Hindlimb muscle (tissue), 1 donor: ENCODE results near the gene LGALS4. TPM values are rescaled to one million over a fixed set of nuclear protein-coding genes. Genes with fewer than 3 reads are reported as not detected.
"Not testable (repeated sequence)": the region's sequence is repeated elsewhere in the genome, so short reads cannot be mapped to it uniquely, and the experiment has no call there.

Experiments
- DNase-seq: peaks from one replicate; pipeline ENCODE4 v3.0.0-alpha.2; 2013
- polyA plus RNA-seq: library from polyadenylated mRNA; unstranded; fragments of 120-200 nt; gene quantifications from one replicate; pipeline ENCODE4 v1.2.1, GENCODE V29; 2013; ENCODE audit not compliant: insufficient read length

LGALS4 gene
- polyA plus RNA-seq, 1 donor = 1.5 TPM

GRCh38 chr19:38821230-38821825 is 8.6 kb upstream of the LGALS4 start:
- DNase-seq = not testable (repeated sequence)

- no peak for DNase-seq
These were observed 6.6 kb upstream of the LGALS4 start for GRCh38 chr19:38819231-38819920.

- no peak for DNase-seq
These were observed 4.3 kb upstream of the LGALS4 start for GRCh38 chr19:38817081-38817480.

GRCh38 chr19:38816131-38816750 is 3.5 kb upstream of the LGALS4 start:
- DNase-seq = no peak

GRCh38 chr19:38815059-38816001 is 2.6 kb upstream of the LGALS4 start:
- DNase-seq = no peak

- DNase-seq = not testable (repeated sequence)
These were observed 1.2 kb upstream of the LGALS4 start for GRCh38 chr19:38813932-38814331.

DNA sequence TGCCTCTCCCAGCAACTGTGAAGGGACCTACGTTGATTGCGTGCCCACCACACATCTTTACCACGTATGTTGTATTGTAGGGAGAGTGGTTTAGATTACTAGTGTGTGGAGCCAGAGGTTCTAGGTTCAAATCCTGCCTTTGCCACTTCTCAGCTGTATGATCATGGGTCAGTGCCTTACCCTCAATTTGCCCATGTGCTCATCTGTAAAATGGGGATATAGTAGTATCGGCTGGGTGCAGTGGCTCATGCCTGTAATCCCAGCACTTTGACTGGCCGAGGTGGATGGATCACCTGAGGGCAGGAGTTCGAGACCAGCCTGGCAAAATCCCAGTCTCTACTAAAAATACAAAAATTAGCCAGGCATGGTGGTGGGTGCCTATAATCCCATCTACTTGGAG is 578 bp upstream of the LGALS4 start:
- no peak for DNase-seq

DNA sequence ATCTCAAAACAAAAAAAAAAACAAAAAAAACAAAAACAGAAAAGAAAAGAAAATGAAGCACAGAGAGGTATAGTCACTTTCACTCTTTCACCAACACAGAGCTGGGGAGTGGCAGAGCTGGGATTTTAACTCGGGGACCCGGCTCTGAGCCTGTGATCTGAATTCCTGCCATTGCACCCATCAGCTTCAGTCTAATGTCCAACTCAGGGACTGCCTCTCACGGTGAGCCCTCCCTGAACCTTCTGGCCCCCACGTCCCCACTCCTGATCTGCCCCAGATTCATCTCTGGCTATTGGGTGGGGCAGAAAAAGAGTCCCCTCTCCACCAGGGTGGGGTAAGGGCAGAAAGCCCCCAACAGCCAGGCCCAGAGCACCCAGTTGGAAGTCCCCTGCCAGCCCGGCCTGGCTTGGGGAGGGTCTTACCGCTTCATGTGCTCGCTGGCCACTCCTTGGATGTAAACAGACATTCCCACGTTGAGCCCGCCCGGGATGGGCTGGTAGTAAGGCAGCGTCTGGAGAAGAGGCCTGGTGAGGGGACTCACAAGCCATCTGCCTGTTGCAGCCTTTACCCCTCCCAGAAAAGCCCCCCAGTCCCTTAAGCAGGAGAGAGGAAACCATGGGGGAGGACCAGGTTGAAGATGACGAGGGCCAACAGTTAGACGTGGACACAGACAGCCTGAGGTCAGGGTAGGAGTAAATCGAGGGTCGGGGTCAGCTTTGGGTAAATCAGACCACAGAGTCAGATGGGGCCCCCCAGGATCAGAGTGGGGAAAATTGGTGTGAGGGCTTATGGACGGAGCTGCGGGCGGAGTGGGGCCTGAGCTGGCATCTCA is 520 bp downstream of the LGALS4 start:
- DNase-seq = no peak

GRCh38 chr19:38809592-38810252 is 3.0 kb downstream of the LGALS4 start:
- no peak for DNase-seq

- no peak for DNase-seq
These were observed 4.0 kb downstream of the LGALS4 start for GRCh38 chr19:38808741-38809140.

DNA sequence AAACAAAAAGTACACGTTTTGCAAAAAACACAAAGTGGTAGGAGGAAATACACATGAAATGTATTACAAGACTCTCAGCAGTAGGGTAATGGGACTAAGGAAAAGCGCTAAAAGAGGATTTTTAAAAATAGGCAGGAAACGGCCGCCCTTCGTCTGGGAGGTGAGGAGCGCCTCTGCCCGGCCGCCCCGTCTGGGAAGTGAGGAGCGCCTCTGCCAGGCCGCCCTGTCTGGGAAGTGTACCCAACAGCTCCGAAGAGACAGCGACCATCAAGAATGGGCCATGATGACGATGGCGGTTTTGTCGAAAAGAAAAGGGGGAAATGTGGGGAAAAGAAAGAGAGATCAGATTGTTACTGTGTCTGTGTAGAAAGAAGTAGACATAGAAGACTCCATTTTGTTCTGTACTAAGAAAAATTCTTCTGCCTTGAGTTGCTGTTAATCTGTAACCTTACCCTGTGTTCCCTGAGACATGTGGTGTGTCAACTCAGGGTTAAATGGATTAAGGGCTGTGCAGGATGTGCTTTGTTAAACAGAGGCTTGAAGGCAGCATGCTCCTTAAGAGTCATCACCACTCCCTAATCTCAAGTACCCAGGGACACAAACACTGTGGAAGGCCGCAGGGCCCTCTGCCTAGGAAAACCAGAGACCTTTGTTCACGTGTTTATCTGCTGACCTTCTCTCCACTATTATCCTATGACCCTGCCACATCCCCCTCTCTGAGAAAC is 5.2 kb downstream of the LGALS4 start:
- not testable (repeated sequence) for DNase-seq

- no peak for DNase-seq
These were observed 6.4 kb downstream of the LGALS4 start for GRCh38 chr19:38806371-38806770.

- DNase-seq = no peak
These were observed 7.6 kb downstream of the LGALS4 start for GRCh38 chr19:38805180-38805579.

GRCh38 chr19:38803543-38803942 is 9.2 kb downstream of the LGALS4 start:
- DNase-seq = no peak

DNA sequence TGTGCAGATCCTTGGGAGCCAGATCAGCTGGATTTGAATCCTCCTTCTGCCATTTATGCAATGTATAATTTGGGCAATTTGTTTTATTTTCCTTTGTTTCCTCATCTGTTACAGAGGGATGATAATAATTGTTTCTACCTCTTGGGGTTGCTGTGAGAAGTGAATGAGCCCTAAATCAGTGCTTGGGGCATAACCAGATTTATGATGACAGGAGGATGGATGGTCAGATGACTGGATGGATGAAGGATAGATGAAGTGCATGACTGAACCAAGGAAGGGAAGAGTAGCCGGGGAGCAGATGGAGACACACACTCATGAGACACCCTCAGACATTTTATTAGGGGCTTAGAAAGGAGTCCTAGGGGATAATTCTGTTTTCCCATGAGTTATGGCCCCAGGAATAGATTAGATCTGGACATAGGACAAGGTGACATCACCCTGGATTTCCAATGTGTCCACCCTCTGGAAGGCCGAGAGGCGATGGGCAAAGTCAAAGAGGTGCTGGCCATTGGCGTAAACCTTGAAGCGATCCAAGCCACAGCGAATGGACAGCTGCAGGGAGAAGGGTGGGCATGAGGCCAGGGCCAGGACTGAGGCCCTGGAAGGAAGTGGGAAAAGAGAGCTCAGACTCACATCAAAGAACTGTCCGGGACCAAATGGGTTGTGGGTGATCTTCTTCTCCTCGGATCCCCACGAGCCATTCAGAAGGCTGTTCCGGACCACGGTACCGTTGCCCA is 11.2 kb downstream of the LGALS4 start:
- DNase-seq = no peak

DNA sequence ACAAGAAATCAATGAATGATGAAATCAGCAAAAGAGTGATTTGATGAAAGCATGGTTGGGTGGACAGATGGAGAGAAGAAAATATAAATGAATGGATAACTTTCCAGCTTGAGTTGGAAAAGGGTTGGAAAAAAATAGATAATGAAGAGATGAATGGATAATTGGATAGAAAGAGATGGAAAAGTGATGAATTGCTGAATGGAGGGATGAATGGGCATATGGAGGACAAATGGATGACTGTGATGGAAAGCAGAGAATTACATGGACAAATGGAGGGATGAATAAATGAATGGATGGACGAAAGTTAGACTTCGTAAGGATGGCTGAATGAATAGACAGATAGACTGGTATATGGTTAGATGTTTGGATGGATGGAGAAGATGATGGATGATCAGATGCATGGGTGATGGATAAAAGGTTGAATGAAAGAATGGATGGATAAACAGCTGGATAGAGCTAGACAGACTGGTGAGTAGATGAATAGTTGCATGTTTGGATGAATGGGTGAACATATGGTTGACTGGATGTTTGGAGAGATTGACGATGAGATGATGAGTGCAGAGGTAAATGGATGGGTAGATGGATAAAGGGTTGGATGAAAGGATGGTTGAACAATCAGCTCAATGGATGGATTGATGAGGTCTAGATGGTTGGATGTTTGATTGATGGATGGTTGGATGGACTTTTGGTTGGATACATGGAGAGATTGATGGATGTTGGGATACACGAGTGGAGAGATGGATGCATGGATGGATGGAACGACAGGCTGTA is 12.0 kb downstream of the LGALS4 start:
- no peak for DNase-seq

DNA sequence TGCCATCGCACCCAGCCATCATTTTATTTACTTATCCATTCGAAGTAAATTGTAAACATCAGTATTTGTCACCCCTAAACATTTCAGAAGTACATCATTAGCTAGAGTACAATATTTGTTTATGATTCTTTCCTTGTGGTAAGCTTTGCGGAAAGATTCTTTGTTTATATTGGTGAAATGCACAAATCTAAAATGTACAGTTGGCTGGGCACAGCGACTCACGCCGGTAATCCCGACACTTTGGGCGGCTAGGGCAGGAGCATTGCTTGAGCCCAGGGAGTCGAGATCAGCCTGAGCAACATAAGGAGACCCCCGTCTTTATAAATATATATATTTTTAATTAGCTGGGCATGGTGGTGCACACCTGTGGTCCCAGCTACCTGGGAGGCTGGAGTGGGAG is 13.6 kb downstream of the LGALS4 start:
- DNase-seq = no peak

GRCh38 chr19:38797781-38798180 is 15.0 kb downstream of the LGALS4 start:
- DNase-seq = not testable (repeated sequence)

DNA sequence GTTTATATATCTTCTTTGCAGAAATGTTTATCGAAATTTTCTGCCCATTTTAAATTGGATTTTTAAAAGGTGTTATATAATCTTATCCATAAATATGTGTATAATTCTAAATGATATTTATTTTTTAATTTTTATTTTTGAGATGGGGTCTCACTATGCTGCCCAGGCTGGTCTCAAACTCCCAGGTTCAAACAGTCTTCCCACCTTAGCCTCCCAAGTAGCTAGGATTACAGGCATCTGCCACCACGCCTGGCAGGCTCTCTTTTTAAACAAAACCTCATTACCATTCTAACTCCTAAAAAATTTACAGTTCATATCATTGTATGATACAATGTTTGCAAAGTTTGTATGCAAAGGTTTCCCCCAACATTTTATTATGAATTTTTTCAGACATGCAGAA is 16.6 kb downstream of the LGALS4 start:
- DNase-seq = no peak
